HTERT RPE-1 (cell line): ENCODE measurements around the gene UTS2.

ENCODE experiments used
- in situ Hi-C: fragments of 300-500 bp; cut with MboI; formaldehyde crosslinking; loops from 4 replicates; pipeline ENCODE4 v1.14.3; 2020; ENCODE audit warnings: low sequenced_read_pairs

Gene UTS2

DNA sequence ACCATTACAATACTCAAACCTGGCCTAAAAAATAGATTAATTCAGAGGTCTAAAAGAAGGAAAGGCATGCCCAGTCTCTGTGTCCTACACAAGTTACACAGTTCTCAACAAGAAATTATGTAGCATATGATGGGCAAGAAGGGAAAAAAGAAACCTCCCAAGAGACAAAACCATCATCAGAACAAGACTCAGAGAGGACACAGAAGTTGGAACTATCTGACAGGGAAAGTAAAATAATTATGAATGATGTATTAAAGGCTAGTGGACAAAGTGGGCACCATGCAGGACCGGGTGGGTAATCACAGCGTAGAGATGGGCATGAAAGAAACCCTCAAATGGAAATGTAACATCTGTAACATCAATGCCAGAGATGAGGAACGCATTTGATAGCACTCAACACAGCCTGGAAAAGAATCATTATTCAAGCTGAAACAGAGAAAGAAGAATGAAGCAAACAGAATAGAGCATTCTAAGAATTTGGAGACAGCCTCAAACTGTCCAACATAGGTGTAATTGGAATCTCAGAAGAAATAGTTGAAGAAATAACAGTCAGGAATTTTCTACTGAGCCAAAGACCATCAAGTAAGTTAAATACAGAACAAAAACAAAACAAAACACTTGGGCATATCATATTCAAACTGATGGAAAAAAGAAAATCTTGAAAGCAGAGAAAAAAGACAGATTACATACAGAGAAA, 39.0 kb downstream of the UTS2 start:
- in situ Hi-C loops, result no loop called here

DNA sequence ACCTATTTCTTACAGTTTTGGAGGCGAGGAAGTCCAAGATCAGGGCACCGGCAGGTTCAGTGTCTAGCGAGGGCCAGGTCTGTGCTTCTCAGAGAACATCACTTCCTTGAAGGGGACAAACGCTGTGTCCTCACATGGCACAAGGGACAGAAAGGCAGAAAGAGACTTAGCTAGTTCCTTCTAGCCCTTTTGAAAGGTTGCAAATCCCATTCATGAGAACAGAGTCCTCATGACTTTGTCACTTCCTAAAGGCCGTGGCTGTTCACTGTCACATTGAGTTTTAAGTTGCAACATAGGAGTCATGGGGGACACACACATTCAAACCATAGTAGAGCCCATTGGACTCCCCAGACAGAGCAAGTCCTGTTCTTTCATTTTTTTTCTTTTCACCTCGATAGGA, 41.4 kb downstream of the UTS2 start:
- in situ Hi-C loops, result no loop called here

GRCh38 chr1:7810395-7810794, 42.5 kb downstream of the UTS2 start:
- in situ Hi-C loops, result no loop called here

- in situ Hi-C loops, result no loop called here
Observed at GRCh38 chr1:7809742-7810141, 43.1 kb downstream of the UTS2 start.

GRCh38 chr1:7808253-7808844, 44.5 kb downstream of the UTS2 start:
- in situ Hi-C loops, result no loop called here

DNA sequence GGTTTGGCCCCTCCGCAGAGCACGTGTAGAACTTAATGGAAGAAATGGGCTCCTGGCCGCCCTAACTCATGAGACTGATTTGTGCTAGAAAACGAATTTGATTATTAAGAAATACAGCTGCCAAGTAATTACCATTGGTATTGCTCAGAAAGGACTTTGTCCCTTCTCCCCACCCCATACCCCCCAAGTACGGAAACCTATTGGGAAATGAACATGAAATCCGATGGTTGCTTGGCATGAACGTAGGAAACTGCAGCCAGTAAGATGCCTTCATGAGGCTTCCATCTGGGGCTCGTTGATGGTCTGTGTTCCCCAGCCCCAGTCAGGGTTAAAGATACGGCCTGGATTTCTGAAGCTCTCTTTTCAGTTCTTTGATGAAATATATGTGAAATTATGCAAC, 47.4 kb downstream of the UTS2 start:
- in situ Hi-C loops, result no loop called here
